Ecto neural progenitor cell (in vitro differentiated cells): ENCODE data around the gene APAF1.
"Not testable (repeated sequence)": the region's sequence is repeated elsewhere in the genome, so short reads cannot be mapped to it uniquely, and the experiment has no call there.

Experiments
- DNase-seq: peaks from one replicate; pipeline ENCODE4 v3.0.0-alpha.2; 2018; ENCODE audit warnings: low spot score

APAF1 gene

GRCh38 chr12:98644712-98645571, at the start of gene APAF1, which contains the start of gene IKBIP:
APAF1 (plus strand) TSS chr12:98645290; CDS start chr12:98648360, 3,070 bp downstream.
IKBIP (minus strand) TSS chr12:98644788; CDS start chr12:98644701, 87 bp downstream.
- peak; percentile 100 for DNase-seq

- not testable (repeated sequence) for DNase-seq
These were observed 47.8 kb upstream of the APAF1 start for GRCh38 chr12:98597313-98597712.

- DNase-seq = no peak
These were observed 43.2 kb upstream of the APAF1 start for GRCh38 chr12:98601924-98602323.

- DNase-seq = no peak
These were observed 38.6 kb upstream of the APAF1 start for GRCh38 chr12:98606359-98606988.

GRCh38 chr12:98610596-98610995, 34.5 kb upstream of the APAF1 start:
- no peak for DNase-seq

- DNase-seq = no peak
These were observed 32.3 kb upstream of the APAF1 start for GRCh38 chr12:98612696-98613334.

- no peak for DNase-seq
These were observed 26.1 kb upstream of the APAF1 start for GRCh38 chr12:98618952-98619351.

- no peak for DNase-seq
These were observed 9.3 kb upstream of the APAF1 start for GRCh38 chr12:98635657-98636323.

- DNase-seq = no peak
These were observed 8.0 kb upstream of the APAF1 start for GRCh38 chr12:98637068-98637467.

GRCh38 chr12:98638009-98638408, 7.1 kb upstream of the APAF1 start:
- no peak for DNase-seq

- no peak for DNase-seq
These were observed 5.6 kb upstream of the APAF1 start for GRCh38 chr12:98639491-98639890.

GRCh38 chr12:98642801-98643200, 2.3 kb upstream of the APAF1 start:
- DNase-seq = not testable (repeated sequence)

- DNase-seq = no peak
These were observed 718 bp upstream of the APAF1 start for GRCh38 chr12:98644433-98644711.

- DNase-seq = no peak
These were observed 530 bp downstream of the APAF1 start for GRCh38 chr12:98645572-98646067.

- no peak for DNase-seq
These were observed 1.4 kb downstream of the APAF1 start for GRCh38 chr12:98646294-98647090.

- DNase-seq = no peak
These were observed 6.2 kb downstream of the APAF1 start for GRCh38 chr12:98651328-98651727.

GRCh38 chr12:98653866-98654493, 8.9 kb downstream of the APAF1 start:
- DNase-seq = no peak

GRCh38 chr12:98656289-98657101, 11.4 kb downstream of the APAF1 start:
- no peak for DNase-seq

GRCh38 chr12:98660521-98660920, 15.4 kb downstream of the APAF1 start:
- DNase-seq = no peak

GRCh38 chr12:98669751-98670150, 24.7 kb downstream of the APAF1 start:
- no peak for DNase-seq
